KMS-11 (cell line): Measurements from ENCODE around the gene HS3ST5.

ENCODE experiments used
- H2AFZ ChIP-seq: fragments of 200-600 bp; sonication (generic); 2 replicates; pipeline ENCODE4 v1.6.1; 2016; ENCODE audit warnings: antibody characterized with exemption, mixed run types, low read depth
- H3K27ac ChIP-seq: fragments of 200-600 bp; sonication (generic); 2 replicates; pipeline ENCODE4 v1.6.1; 2016; ENCODE audit warnings: mild to moderate bottlenecking, mixed run types
- H3K27me3 ChIP-seq: fragments of 200-600 bp; sonication (generic); 2 replicates; pipeline ENCODE4 v1.6.1; 2017; ENCODE audit warnings: mild to moderate bottlenecking, low read depth, mixed run types, moderate library complexity; ENCODE audit not compliant: insufficient read depth
- H3K36me3 ChIP-seq: fragments of 200-600 bp; sonication (generic); 2 replicates; pipeline ENCODE4 v1.6.1; 2017; ENCODE audit warnings: mild to moderate bottlenecking, mixed run types; ENCODE audit not compliant: insufficient read depth
- H3K4me1 ChIP-seq: fragments of 200-600 bp; sonication (generic); 2 replicates; pipeline ENCODE4 v1.6.1; 2016; ENCODE audit warnings: mild to moderate bottlenecking, low read depth, mixed run types; ENCODE audit not compliant: poor library complexity, severe bottlenecking
- H3K4me2 ChIP-seq: fragments of 200-600 bp; sonication (generic); 2 replicates; pipeline ENCODE4 v1.7.0; 2016; ENCODE audit warnings: mild to moderate bottlenecking, mixed run types
- H3K4me3 ChIP-seq: fragments of 200-600 bp; sonication (generic); IDR thresholded peaks from 2 replicates; pipeline ENCODE4 v1.6.1; 2017; ENCODE audit warnings: low read depth, low read length, mixed read lengths; ENCODE audit not compliant: insufficient read depth
- H3K79me2 ChIP-seq: fragments of 200-600 bp; sonication (generic); 2 replicates; pipeline ENCODE4 v1.6.1; 2016; ENCODE audit warnings: low read depth, mixed run types; ENCODE audit not compliant: insufficient read depth
- H3K9ac ChIP-seq: fragments of 200-600 bp; sonication (generic); 2 replicates; pipeline ENCODE4 v1.6.1; 2016; ENCODE audit warnings: mild to moderate bottlenecking, mixed run types
- H4K20me1 ChIP-seq: fragments of 200-600 bp; sonication (generic); 2 replicates; pipeline ENCODE4 v1.6.1; 2016; ENCODE audit warnings: mild to moderate bottlenecking, mixed run types; ENCODE audit not compliant: insufficient read depth
- TF ChIP-seq, protein P1 (sequence below): fragments of 200-600 bp; sonication (generic); conservative IDR thresholded peaks from 2 replicates; pipeline ENCODE4 v1.6.1; 2017; ENCODE audit warnings: low read depth, mild to moderate bottlenecking, antibody characterized with exemption, low read length, moderate library complexity, mixed read lengths

Gene HS3ST5

DNA sequence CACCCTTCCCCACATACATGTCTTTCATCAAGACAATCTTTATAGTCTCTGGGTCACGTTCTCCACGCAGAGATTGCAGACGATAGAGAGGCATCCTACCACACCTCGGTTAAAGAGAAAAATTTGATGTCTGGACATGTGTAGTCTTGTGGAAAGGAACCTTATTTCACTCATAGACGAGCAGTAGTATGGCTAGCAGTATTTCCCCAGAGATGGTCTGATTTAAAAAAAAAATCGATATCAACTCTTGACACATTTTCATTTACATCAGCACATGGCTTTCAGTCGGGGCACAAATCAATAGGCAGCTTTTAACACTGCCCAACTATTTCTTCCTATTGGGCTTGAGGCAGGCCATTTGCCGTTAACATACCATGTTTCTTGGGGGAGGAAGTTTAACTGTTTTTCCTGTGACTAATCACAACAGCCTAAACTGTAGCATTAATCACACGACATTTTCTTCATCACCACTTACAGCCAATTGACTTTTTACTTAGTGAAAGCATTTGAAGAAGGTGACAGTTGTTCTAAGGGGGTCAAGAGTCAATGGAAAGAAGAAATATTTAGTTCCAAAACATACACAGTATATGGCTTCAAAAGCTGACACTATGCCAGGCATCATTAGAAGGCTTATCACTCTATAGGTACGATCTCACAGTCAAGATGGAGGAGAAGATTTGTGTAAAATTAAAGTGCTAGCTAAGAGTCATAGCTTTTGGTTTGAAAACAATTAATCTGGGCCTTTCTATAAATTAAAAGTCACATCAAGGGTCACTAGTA lies 242.4 kb downstream of the HS3ST5 start:
- no peaks in the 10 kb centered on the region for H3K27me3 ChIP-seq
- H3K9ac ChIP-seq = no peak overlapping the region
- no peaks in the 10 kb centered on the region for H3K79me2 ChIP-seq
- no peaks in the 10 kb centered on the region for H4K20me1 ChIP-seq
- no peak overlapping the region for H3K4me3 ChIP-seq
- H3K27ac ChIP-seq = no peak overlapping the region
- TF ChIP-seq, protein P1, sequence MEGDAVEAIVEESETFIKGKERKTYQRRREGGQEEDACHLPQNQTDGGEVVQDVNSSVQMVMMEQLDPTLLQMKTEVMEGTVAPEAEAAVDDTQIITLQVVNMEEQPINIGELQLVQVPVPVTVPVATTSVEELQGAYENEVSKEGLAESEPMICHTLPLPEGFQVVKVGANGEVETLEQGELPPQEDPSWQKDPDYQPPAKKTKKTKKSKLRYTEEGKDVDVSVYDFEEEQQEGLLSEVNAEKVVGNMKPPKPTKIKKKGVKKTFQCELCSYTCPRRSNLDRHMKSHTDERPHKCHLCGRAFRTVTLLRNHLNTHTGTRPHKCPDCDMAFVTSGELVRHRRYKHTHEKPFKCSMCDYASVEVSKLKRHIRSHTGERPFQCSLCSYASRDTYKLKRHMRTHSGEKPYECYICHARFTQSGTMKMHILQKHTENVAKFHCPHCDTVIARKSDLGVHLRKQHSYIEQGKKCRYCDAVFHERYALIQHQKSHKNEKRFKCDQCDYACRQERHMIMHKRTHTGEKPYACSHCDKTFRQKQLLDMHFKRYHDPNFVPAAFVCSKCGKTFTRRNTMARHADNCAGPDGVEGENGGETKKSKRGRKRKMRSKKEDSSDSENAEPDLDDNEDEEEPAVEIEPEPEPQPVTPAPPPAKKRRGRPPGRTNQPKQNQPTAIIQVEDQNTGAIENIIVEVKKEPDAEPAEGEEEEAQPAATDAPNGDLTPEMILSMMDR = no peak
- H3K4me1 ChIP-seq = no peaks in the 10 kb centered on the region
- H3K4me2 ChIP-seq = no peak overlapping the region
- no peaks in the 10 kb centered on the region for H3K36me3 ChIP-seq
- H2AFZ ChIP-seq = no peak overlapping the region

DNA sequence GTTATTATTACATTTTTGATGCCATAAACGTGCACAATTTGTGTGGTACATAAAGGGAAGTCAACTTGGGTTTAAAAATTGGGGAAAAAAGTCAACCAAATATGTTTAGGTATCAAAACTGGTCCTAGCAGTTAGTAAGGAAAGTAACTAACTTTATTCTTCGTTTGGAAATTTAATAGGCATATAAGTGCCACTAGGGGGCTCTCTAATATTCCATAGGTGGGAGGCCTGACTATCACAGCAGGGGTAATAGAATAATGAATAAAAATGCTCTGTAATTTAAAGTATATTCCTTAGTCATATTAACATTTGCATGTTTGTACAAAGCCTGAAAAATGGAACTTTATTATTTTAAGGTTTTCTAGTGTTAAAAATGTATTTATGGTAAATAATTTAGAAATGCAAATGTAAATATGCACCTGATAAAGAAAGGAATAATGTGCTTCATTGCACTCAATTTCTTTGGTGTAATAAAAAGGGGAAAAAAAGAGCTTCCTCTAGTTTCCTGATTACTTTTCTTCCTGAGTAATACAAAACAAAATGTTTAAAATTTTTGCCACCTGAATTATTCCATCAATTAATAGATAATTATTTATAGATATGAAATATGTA lies 246.2 kb downstream of the HS3ST5 start:
- Histone ChIP-seq H3K4me2 (no peak overlapping the region), H3K4me3 (no peak overlapping the region), H3K36me3 (no peaks in the 10 kb centered on the region), H3K27ac (no peak overlapping the region), H3K9ac (no peak overlapping the region), H3K4me1 (no peaks in the 10 kb centered on the region), H2AFZ (no peak overlapping the region), H4K20me1 (no peaks in the 10 kb centered on the region), H3K79me2 (no peaks in the 10 kb centered on the region), H3K27me3 (no peaks in the 10 kb centered on the region)
- TF ChIP-seq, protein P1 = peak; percentile 75

DNA sequence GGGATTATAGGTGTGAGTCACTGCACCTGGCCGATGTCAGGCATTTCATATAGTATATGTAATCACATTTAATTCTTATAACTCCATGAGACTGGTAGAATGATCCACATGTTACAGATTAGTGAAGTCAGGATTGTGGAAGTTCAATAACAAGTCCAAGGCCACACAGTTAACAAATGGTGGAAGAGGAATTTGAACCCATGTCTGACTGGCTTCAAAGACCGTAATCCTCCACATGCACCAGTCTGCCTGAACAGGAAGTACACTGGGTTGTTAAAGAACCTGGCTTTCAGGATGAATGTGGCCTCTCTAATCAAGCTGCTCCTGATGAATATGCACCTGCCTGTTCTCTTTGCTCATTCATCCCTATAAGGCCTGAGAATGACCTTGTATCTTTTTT lies 249.9 kb downstream of the HS3ST5 start:
- H3K4me3 ChIP-seq = no peak overlapping the region
- H3K27ac ChIP-seq = no peak overlapping the region
- H3K4me1 ChIP-seq = no peaks in the 10 kb centered on the region
- no peak overlapping the region for H2AFZ ChIP-seq
- TF ChIP-seq, protein P1 = no peak
- H3K79me2 ChIP-seq = no peaks in the 10 kb centered on the region
- H3K36me3 ChIP-seq = no peaks in the 10 kb centered on the region
- no peaks in the 10 kb centered on the region for H4K20me1 ChIP-seq
- no peak overlapping the region for H3K9ac ChIP-seq
- H3K4me2 ChIP-seq = no peak overlapping the region
- H3K27me3 ChIP-seq = no peaks in the 10 kb centered on the region

DNA sequence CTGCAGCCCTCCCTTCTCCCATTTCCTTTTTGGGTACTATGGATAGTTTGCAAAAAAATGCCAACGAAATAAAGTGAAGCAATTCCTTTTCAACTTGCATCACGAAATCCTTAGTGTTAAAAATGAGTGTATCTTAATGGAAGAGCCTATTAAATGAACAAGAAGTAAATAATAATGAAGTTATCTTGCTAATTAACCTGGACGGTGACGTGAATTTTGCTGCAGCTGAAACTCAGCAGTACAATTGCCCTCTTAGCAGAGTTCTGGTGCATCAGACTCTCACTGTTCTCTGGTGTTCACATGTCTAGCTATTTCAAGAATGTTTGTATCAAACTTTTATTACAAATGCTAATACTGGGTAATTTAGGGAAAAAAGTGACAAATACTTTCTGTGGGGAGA lies 252.2 kb downstream of the HS3ST5 start:
- Histone ChIP-seq H3K36me3 (no peaks in the 10 kb centered on the region), H3K79me2 (no peaks in the 10 kb centered on the region), H3K27ac (no peak overlapping the region), H3K27me3 (no peaks in the 10 kb centered on the region), H4K20me1 (no peaks in the 10 kb centered on the region), H2AFZ (no peak overlapping the region), H3K4me3 (no peak overlapping the region), H3K4me2 (no peak overlapping the region), H3K4me1 (no peaks in the 10 kb centered on the region), H3K9ac (no peak overlapping the region)
- TF ChIP-seq, protein P1 = no peak
